Measurements from ENCODE around the gene ITGB7. TPM values are rescaled to one million over a fixed set of nuclear protein-coding genes. Genes with fewer than 3 reads are reported as not detected.

The ITGB7 gene
- total RNA-seq, 2 experiments from 2014 or later = 121 to 137 TPM

DNA sequence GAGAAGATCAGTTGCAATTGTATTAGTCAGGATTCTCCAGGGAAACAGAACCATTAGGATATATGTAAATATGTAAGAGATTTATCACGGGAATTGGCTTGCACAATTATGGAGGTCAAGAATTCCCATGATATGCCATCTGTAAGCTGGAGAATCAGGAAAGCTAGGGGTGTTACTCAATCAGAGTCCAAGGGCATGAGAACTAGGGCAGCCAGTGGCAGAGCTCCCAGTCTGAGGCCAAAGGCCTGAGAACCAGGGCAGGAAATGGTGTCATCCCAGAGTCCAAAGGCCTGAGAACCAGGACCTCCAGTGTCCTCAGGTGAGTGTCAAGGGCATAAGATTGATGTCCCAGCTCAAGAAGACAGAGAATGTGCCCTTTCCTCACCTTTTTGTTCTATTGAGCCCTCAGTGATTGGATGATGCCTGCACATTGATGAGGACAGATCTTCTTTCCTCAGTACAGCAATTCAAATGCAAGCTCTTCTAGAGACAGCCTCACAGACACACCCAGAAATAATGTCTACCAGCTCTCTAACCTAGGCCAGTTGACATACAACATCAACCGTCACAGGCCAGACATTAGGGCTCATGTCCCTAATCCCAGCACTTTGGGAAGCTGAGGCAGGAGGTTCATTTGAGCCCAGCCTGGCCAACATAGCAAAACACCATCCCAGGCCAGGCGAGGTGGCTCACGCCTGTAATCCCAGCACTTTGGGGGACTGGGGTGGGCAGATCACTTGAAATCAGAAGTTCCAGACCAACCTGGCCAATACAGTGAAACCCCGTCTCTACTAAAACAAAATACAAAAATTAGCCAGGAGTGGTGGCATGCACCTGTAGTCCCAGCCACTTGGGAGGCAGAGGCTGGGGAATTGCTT is 61.4 kb downstream of the ITGB7 start:
- intact Hi-C loops (cut with micrococcal nuclease) = no loop called here
- H3K9me3 Mint-ChIP-seq = no peaks in the 10 kb centered on the region

DNA sequence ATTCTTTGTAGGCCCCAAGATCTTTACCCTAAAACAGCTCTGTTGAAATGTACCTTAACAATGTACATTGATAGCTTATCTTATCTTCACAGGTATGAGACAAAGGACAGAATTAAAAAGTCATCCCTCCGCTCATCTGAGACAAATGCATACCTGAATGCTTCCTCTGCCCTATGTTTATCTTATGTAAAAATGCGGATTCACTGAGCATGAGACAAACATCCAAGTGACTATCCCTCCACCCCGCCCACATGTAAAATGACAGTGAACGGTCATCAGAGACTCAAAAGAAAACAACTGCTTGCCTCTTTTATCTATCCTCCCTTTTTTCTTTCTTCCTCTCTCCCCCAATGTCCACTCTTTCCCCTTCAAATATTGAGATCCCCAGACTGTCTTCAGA is 63.7 kb downstream of the ITGB7 start:
- Mint-ChIP-seq H3K4me1 (ENCODE audit: low read depth) (no peaks in the 10 kb centered on the region), H3K27me3 (no peaks in the 10 kb centered on the region), H3K27ac (no peak overlapping the region), H3K4me3 (no peak overlapping the region), H3K9me3 (peaks cover 2% of the 10 kb centered on the region), H3K36me3 (ENCODE audit: low read depth) (no peaks in the 10 kb centered on the region)
- no peak for ATAC-seq
- intact Hi-C loops (cut with micrococcal nuclease) = no loop called here
- no peak for DNase-seq
- ChIA-PET POLR2A (no interaction called here), CTCF (no interaction called here)
- TF ChIP-seq, protein P1, sequence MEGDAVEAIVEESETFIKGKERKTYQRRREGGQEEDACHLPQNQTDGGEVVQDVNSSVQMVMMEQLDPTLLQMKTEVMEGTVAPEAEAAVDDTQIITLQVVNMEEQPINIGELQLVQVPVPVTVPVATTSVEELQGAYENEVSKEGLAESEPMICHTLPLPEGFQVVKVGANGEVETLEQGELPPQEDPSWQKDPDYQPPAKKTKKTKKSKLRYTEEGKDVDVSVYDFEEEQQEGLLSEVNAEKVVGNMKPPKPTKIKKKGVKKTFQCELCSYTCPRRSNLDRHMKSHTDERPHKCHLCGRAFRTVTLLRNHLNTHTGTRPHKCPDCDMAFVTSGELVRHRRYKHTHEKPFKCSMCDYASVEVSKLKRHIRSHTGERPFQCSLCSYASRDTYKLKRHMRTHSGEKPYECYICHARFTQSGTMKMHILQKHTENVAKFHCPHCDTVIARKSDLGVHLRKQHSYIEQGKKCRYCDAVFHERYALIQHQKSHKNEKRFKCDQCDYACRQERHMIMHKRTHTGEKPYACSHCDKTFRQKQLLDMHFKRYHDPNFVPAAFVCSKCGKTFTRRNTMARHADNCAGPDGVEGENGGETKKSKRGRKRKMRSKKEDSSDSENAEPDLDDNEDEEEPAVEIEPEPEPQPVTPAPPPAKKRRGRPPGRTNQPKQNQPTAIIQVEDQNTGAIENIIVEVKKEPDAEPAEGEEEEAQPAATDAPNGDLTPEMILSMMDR (IDR thresholded peaks at IDR 0.05) = no peak

More for the DNA sequence above, 61.4 kb downstream of the ITGB7 start:
- TF ChIP-seq, protein P1 (IDR thresholded peaks at IDR 0.05) = no peak
- no peaks in the 10 kb centered on the region for H3K27me3 Mint-ChIP-seq
- no peak overlapping the region for H3K27ac Mint-ChIP-seq
- no peaks in the 10 kb centered on the region for H3K36me3 Mint-ChIP-seq (ENCODE audit: low read depth)
- no peak for ATAC-seq
- CTCF ChIA-PET = interaction anchor here (0.7 to 1.0 kb wide), 3 partner anchors 14 to 199 kb away, joined by 3 read pairs; no protein-coding TSS in a partner anchor
- POLR2A ChIA-PET = no interaction called here
- H3K4me3 Mint-ChIP-seq = no peak overlapping the region
- H3K4me1 Mint-ChIP-seq (ENCODE audit: low read depth) = no peaks in the 10 kb centered on the region
- DNase-seq = no peak

Other genes starting within 250 kb of the ITGB7 start
- 100 to 1,000 TPM; 789 to 814 TPM for gene EIF4B, start 200.8 kb downstream of the ITGB7 start, total RNA-seq
- 1 to 10 TPM; 1.1 to 1.6 TPM for gene TNS2, start 157.2 kb downstream of the ITGB7 start, total RNA-seq
- gene SPRYD3, start 127.9 kb downstream of the ITGB7 start, total RNA-seq = 10 to 100 TPM; 24.8 to 25.0 TPM
- gene IGFBP6, start 109.6 kb downstream of the ITGB7 start, total RNA-seq = 1 to 10 TPM; 2.0 to 2.3 TPM
- 1 to 10 TPM; 5.3 to 6.7 TPM for gene SOAT2, start 103.8 kb downstream of the ITGB7 start, total RNA-seq
- gene ZNF740, start 26.5 kb downstream of the ITGB7 start, total RNA-seq = 10 to 100 TPM; 31.3 to 35.9 TPM
- gene CSAD, start 26.3 kb downstream of the ITGB7 start, total RNA-seq = 10 to 100 TPM; 13.8 to 18.6 TPM
- gene RARG, start 25.0 kb upstream of the ITGB7 start, total RNA-seq = 10 to 100 TPM; 19.7 to 20.3 TPM
- 10 to 100 TPM; 62.1 to 63.4 TPM for gene ESPL1, start 61.0 kb upstream of the ITGB7 start, total RNA-seq
- gene PFDN5, start 88.3 kb upstream of the ITGB7 start, total RNA-seq = 100 to 1,000 TPM; 322 to 373 TPM
- 10 to 100 TPM; 69.5 to 70.9 TPM for gene MYG1, start 92.4 kb upstream of the ITGB7 start, total RNA-seq
- gene AAAS, start 114.4 kb upstream of the ITGB7 start, total RNA-seq = 10 to 100 TPM; 81.3 to 87.6 TPM
- not detected for gene SP7, start 129.1 kb upstream of the ITGB7 start, total RNA-seq
- gene SP1, start 172.9 kb upstream of the ITGB7 start, total RNA-seq = 10 to 100 TPM; 67.2 to 70.3 TPM
- gene AMHR2, start 216.6 kb upstream of the ITGB7 start, total RNA-seq = not detected
- 100 to 1,000 TPM; 167 to 187 TPM for gene PRR13, start 234.5 kb upstream of the ITGB7 start, total RNA-seq
- 100 to 1,000 TPM; 958 to 973 TPM for gene PCBP2, start 244.9 kb upstream of the ITGB7 start, total RNA-seq

Data from activated CD8-positive, alpha-beta T cell treated with anti-CD3 and anti-CD28 coated beads for 36 hours (primary cell).